GM12872 (cell line): ENCODE measurements around the gene FAN1.

Experiments used
- CTCF ChIP-seq: IDR thresholded peaks from 3 replicates; pipeline ENCODE4 v1.5.1; 2011; ENCODE audit warnings: low read depth, mild to moderate bottlenecking, low read length, moderate library complexity; ENCODE audit not compliant: insufficient read depth

Gene FAN1

GRCh38 chr15:30882849-30883433, 20.8 kb upstream of the FAN1 start:
- TF ChIP-seq CTCF, result no peak

- TF ChIP-seq CTCF, result no peak
Measured at GRCh38 chr15:30885814-30886213, 17.9 kb upstream of the FAN1 start.

- TF ChIP-seq CTCF, result no peak
Measured at GRCh38 chr15:30889196-30889595, 14.5 kb upstream of the FAN1 start.

GRCh38 chr15:30895461-30896210, 8.1 kb upstream of the FAN1 start:
- TF ChIP-seq CTCF, result no peak

GRCh38 chr15:30896211-30896606, 7.5 kb upstream of the FAN1 start:
- no peak for TF ChIP-seq CTCF

GRCh38 chr15:30901889-30902288, 1.8 kb upstream of the FAN1 start:
- no peak for TF ChIP-seq CTCF

GRCh38 chr15:30904812-30905211, 1.1 kb downstream of the FAN1 start:
- no peak for TF ChIP-seq CTCF
